ENCODE data around the gene TMEM255A. TPM values are rescaled to one million over a fixed set of nuclear protein-coding genes. Genes with fewer than 3 reads are reported as not detected.

TMEM255A gene
- total RNA-seq, 3 donors from 2014 or later, result 0.49 to 3.7 (median 0.87) TPM

GRCh38 chrX:120304256-120304655, 7.0 kb downstream of the TMEM255A start:
- intact Hi-C loops (cut with DNase I, micrococcal nuclease), result no loop called here
- H3K36me3 ChIP-seq (ENCODE audit: low read depth), result no peaks in the 10 kb centered on the region
- DNase-seq (no peak), ATAC-seq (no peak)
- H3K4me1 ChIP-seq (ENCODE audit: low read depth), result no peaks in the 10 kb centered on the region
- no peak overlapping the region for H3K4me3 ChIP-seq
- H3K9me3 ChIP-seq, result no peaks in the 10 kb centered on the region
- no peak for TF ChIP-seq CTCF (IDR thresholded peaks at IDR 0.05)

- H3K4me1 ChIP-seq (ENCODE audit: low read depth), result no peaks in the 10 kb centered on the region
- H3K9me3 ChIP-seq, result no peaks in the 10 kb centered on the region
- H3K4me3 ChIP-seq, result no peak overlapping the region
- ATAC-seq (peak; percentile 83), DNase-seq (peak; percentile 32 to 68 (median 38))
- intact Hi-C loops (cut with DNase I, micrococcal nuclease), result no loop called here
- no peaks in the 10 kb centered on the region for H3K36me3 ChIP-seq (ENCODE audit: low read depth)
- no peak for TF ChIP-seq CTCF (IDR thresholded peaks at IDR 0.05)
Measured at GRCh38 chrX:120302434-120302833, 8.8 kb downstream of the TMEM255A start.

- no peak for TF ChIP-seq CTCF (IDR thresholded peaks at IDR 0.05)
- ATAC-seq (no peak), DNase-seq (no peak)
- intact Hi-C loops (cut with DNase I, micrococcal nuclease), result no loop called here
- H3K4me3 ChIP-seq, result no peak overlapping the region
- no peaks in the 10 kb centered on the region for H3K36me3 ChIP-seq (ENCODE audit: low read depth)
- no peaks in the 10 kb centered on the region for H3K4me1 ChIP-seq (ENCODE audit: low read depth)
- no peaks in the 10 kb centered on the region for H3K9me3 ChIP-seq
Measured at GRCh38 chrX:120301960-120302359, 9.3 kb downstream of the TMEM255A start.

- H3K4me1 ChIP-seq (ENCODE audit: low read depth), result no peaks in the 10 kb centered on the region
- no peak for TF ChIP-seq CTCF (IDR thresholded peaks at IDR 0.05)
- intact Hi-C loops (cut with DNase I, micrococcal nuclease), result no loop called here
- no peaks in the 10 kb centered on the region for H3K36me3 ChIP-seq (ENCODE audit: low read depth)
- ATAC-seq (no peak), DNase-seq (no peak)
- H3K4me3 ChIP-seq, result no peak overlapping the region
- H3K9me3 ChIP-seq, result no peaks in the 10 kb centered on the region
Measured at GRCh38 chrX:120301497-120301896, 9.8 kb downstream of the TMEM255A start.

- TF ChIP-seq CTCF (IDR thresholded peaks at IDR 0.05), result no peak
- Histone ChIP-seq H3K4me3 (no peak overlapping the region), H3K9me3 (no peaks in the 10 kb centered on the region), H3K36me3 (ENCODE audit: low read depth) (no peaks in the 10 kb centered on the region), H3K4me1 (ENCODE audit: low read depth) (no peaks in the 10 kb centered on the region)
- intact Hi-C loops (cut with DNase I, micrococcal nuclease), result no loop called here
- ATAC-seq (no peak), DNase-seq (no peak)
Measured at GRCh38 chrX:120299928-120300327, 11.3 kb downstream of the TMEM255A start.

GRCh38 chrX:120297923-120298322, 13.3 kb downstream of the TMEM255A start:
- intact Hi-C loops (cut with DNase I, micrococcal nuclease), result no loop called here
- Histone ChIP-seq H3K36me3 (ENCODE audit: low read depth) (no peaks in the 10 kb centered on the region), H3K9me3 (no peaks in the 10 kb centered on the region), H3K4me1 (ENCODE audit: low read depth) (no peaks in the 10 kb centered on the region), H3K4me3 (no peak overlapping the region)
- no peak for TF ChIP-seq CTCF (IDR thresholded peaks at IDR 0.05)
- ATAC-seq, result no peak
- no peak for DNase-seq

Data from mucosa of descending colon (tissue), 3 donors.